Breast epithelium (tissue), 4 donors: ENCODE data around the gene ZSWIM4. TPM values are rescaled to one million over a fixed set of nuclear protein-coding genes. Genes with fewer than 3 reads are reported as not detected.
A peak's percentile ranks its signal among the peaks of the same experiment; 100 is the strongest.
"Not testable (repeated sequence)": the region's sequence is repeated elsewhere in the genome, so short reads cannot be mapped to it uniquely, and the experiment has no call there.

Source experiments
- DNase-seq, 2 donors: peaks; one replicate each; pipeline ENCODE4 v3.0.0-alpha.2; 2019; ENCODE audit warnings: low spot score in 2 of 2
- H3K27ac ChIP-seq, 2 donors: fragments of 200-600 bp; sonication (generic) in 1 of 2; one replicate each; pipeline ENCODE4 v1.5.1; 2016 to 2019; ENCODE audit warnings: mild to moderate bottlenecking in 1 of 2
- H3K27me3 ChIP-seq, 2 donors: fragments of 200-600 bp; sonication (generic) in 1 of 2; one replicate each; pipeline versions ENCODE4 v1.5.1 to v1.6.0; 2017 to 2019; ENCODE audit warnings: control low read depth in 1 of 2, mild to moderate bottlenecking in 1 of 2
- H3K36me3 ChIP-seq: fragments of 200-600 bp; one replicate; pipeline ENCODE4 v1.5.1; 2019
- H3K4me1 ChIP-seq, 2 donors: fragments of 200-600 bp; sonication (generic); one replicate each; pipeline ENCODE4 v1.5.1; 2016 to 2019; ENCODE audit warnings: control low read depth in 1 of 2
- H3K4me3 ChIP-seq, 3 donors: fragments of 200-600 bp; sonication (generic); 1 replicate in 2 of 3; 2 replicates in 1 of 3; pipeline ENCODE4 v1.5.1; 2016 to 2019; ENCODE audit warnings: mild to moderate bottlenecking in 3 of 3, moderate library complexity in 2 of 3
- H3K9me3 ChIP-seq, 2 donors: fragments of 200-600 bp; sonication (generic) in 1 of 2; one replicate each; pipeline ENCODE4 v1.5.1; 2016 to 2019; ENCODE audit warnings: control low read depth in 1 of 2
- POLR2A ChIP-seq: fragments of 450-650 bp; IDR thresholded peaks from one replicate; pipeline ENCODE4 v1.6.1; 2016; ENCODE audit warnings: antibody characterized with exemption, mild to moderate bottlenecking, moderate library complexity
- POLR2AphosphoS5 ChIP-seq, 3 donors: sonication (generic); formaldehyde crosslinking; IDR thresholded peaks; one replicate each; pipeline ENCODE4 v1.6.1; 2017; ENCODE audit warnings: antibody characterized with exemption in 3 of 3
- intact Hi-C: fragments of 100-400 bp; cut with DNase I; formaldehyde crosslinking; loops from one replicate; pipeline ENCODE4 v1.15.1; 2023; ENCODE audit warnings: low total_unique reads
- total RNA-seq, 3 donors: library from RNA; depleted of rRNA; stranded (reverse); fragments of >200 nt; gene quantifications; one replicate each; pipeline ENCODE4 v1.1.0, GENCODE V29; 2016
- TF ChIP-seq, protein P1 (sequence below), 3 donors: fragments of 450-650 bp; IDR thresholded peaks; one replicate each; pipeline ENCODE4 v1.5.1; 2016 to 2017; ENCODE audit warnings: antibody characterized with exemption in 3 of 3, mild to moderate bottlenecking in 3 of 3, moderate library complexity in 3 of 3

The ZSWIM4 gene
- total RNA-seq, 3 donors from 2014 or later: 1.1 to 8.5 (median 6.9) TPM

- no peaks in the 10 kb centered on the region for H3K27me3 ChIP-seq
- H3K27ac ChIP-seq: peak overlapping the region in 1 of 2 donors; percentile 32
- intact Hi-C loops: no loop called here
- DNase-seq: no peak
- no peak overlapping the region for H3K4me3 ChIP-seq
- peaks cover 0 to 4% of the 10 kb centered on the region in 2 donors for H3K4me1 ChIP-seq
- TF ChIP-seq, protein P1, sequence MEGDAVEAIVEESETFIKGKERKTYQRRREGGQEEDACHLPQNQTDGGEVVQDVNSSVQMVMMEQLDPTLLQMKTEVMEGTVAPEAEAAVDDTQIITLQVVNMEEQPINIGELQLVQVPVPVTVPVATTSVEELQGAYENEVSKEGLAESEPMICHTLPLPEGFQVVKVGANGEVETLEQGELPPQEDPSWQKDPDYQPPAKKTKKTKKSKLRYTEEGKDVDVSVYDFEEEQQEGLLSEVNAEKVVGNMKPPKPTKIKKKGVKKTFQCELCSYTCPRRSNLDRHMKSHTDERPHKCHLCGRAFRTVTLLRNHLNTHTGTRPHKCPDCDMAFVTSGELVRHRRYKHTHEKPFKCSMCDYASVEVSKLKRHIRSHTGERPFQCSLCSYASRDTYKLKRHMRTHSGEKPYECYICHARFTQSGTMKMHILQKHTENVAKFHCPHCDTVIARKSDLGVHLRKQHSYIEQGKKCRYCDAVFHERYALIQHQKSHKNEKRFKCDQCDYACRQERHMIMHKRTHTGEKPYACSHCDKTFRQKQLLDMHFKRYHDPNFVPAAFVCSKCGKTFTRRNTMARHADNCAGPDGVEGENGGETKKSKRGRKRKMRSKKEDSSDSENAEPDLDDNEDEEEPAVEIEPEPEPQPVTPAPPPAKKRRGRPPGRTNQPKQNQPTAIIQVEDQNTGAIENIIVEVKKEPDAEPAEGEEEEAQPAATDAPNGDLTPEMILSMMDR (IDR thresholded peaks at IDR 0.05): no peak
- no peak for TF ChIP-seq POLR2A
- TF ChIP-seq POLR2AphosphoS5 (IDR thresholded peaks at IDR 0.05): no peak
- no peaks in the 10 kb centered on the region for H3K9me3 ChIP-seq
- no peaks in the 10 kb centered on the region for H3K36me3 ChIP-seq
Measured at GRCh38 chr19:13778847-13779246, 16.4 kb upstream of the ZSWIM4 start.

GRCh38 chr19:13779794-13780193 lies 15.4 kb upstream of the ZSWIM4 start:
- H3K9me3 ChIP-seq, intact Hi-C loops, H3K27ac ChIP-seq, H3K27me3 ChIP-seq, DNase-seq, H3K4me3 ChIP-seq, H3K4me1 ChIP-seq, H3K36me3 ChIP-seq: not testable (repeated sequence)

DNA sequence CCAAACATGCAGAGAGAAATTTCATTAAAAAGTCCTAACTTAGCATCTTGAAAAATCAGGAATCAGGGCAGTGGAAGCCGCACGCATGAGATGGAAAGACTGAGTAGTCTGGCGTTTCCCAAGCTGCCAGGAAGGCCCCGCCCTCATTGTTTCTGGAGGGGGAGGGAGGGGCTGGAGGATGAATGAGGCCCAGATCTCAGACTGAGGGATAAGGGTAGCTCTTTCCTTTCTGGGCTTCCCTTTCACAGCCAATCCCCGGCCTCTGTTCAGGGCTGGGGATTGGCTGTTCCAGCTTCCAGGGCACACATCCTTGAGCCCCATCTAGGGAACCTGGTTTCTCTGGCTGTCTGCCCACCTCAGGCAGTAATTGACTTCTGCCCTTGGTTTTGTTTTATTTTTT lies 13.7 kb upstream of the ZSWIM4 start:
- intact Hi-C loops: no loop called here
- no peak overlapping the region for H3K4me3 ChIP-seq
- TF ChIP-seq POLR2A (no peak), POLR2AphosphoS5 (IDR thresholded peaks at IDR 0.05) (peak in 2 of 3 donors; percentile 74 to 95)

DNA sequence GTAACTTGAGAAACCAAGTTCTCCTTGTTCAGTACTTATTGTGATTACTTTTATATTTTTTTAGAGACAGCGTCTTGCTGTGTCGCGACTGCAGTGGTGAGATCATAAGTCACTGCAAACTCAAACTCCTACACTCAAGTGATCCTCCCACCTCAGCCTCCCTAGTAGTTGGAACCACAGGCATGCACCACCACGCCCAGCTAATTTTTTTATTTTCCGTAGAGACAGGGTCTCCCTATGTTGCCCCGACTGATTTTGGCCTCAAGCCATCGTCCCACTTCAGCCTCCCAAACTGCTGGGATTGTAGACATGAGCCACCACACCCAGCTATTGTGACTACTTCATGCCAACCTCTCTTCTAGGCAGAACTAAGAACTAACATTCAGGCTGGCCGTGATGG lies 12.7 kb upstream of the ZSWIM4 start:
- Histone ChIP-seq H3K27me3 (no peaks in the 10 kb centered on the region), H3K27ac (no peak overlapping the region), H3K9me3 (no peaks in the 10 kb centered on the region), H3K4me1 (no peaks in the 10 kb centered on the region), H3K4me3 (no peak overlapping the region), H3K36me3 (no peaks in the 10 kb centered on the region)
- no peak for DNase-seq
- intact Hi-C loops: no loop called here
- TF ChIP-seq POLR2AphosphoS5 (IDR thresholded peaks at IDR 0.05): no peak
- no peak for TF ChIP-seq POLR2A
- TF ChIP-seq, protein P1 (IDR thresholded peaks at IDR 0.05): no peak

More for the DNA sequence above, 13.7 kb upstream of the ZSWIM4 start:
- Histone ChIP-seq H3K27ac (peak overlapping the region; percentile 54 to 82), H3K27me3 (no peaks in the 10 kb centered on the region), H3K9me3 (no peaks in the 10 kb centered on the region), H3K4me1 (no peaks in the 10 kb centered on the region), H3K36me3 (no peaks in the 10 kb centered on the region)
- DNase-seq: peak in 1 of 2 donors; percentile 60

DNA sequence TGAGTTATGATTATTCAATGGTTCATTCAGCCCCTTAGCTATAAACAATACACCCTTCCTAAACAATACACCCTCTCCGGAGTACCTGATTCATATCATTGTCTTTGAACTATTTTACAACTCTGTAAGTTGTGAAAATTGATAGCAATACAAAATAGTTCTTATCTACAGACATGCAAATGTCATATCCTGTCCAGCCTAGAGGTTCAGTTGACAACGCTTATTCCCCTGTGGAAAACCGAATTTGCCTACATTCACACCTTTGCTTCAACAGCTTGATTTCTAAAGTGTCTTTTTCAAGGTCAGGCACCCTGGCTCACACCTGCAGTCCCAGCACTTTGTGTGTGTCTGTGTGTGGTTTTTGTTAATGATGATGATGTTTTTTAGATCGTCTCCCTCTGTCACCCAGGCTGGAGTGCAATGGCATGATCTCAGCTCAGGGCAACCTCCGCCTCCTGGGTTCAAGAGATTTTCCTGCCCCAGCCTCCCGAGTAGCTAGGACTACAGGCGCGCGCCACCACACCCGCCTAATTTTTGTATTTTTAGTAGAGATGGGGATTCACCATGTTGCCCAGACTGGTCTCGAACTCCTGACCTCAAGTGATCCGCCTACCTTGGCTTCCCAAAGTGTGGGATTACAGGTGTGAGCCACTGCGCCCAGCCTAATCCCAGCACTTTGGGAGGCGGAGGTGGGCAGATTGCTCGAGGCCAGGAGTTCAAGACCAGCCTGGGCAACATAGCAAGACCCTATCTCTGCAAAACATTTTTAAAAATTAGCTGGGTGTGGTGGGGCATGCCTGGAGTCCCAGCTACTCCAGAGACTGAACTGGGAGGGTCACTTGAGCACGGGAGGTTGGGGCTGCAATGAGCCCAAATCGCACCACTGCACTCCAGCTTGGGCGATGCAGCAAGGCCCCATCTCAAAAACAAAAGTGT lies 11.4 kb upstream of the ZSWIM4 start:
- DNase-seq: no peak
- no peak overlapping the region for H3K27ac ChIP-seq
- intact Hi-C loops: no loop called here

More for the DNA sequence above, 11.4 kb upstream of the ZSWIM4 start:
- H3K9me3 ChIP-seq: no peaks in the 10 kb centered on the region
- H3K4me1 ChIP-seq: no peaks in the 10 kb centered on the region
- H3K36me3 ChIP-seq: no peaks in the 10 kb centered on the region
- TF ChIP-seq POLR2AphosphoS5 (IDR thresholded peaks at IDR 0.05) (no peak), POLR2A (no peak)
- TF ChIP-seq, protein P1 (IDR thresholded peaks at IDR 0.05): no peak
- no peak overlapping the region for H3K4me3 ChIP-seq
- H3K27me3 ChIP-seq: no peaks in the 10 kb centered on the region
